Right lobe of liver (tissue), 6 donors: Measurements from ENCODE around the gene ADSS1. TPM values are rescaled to one million over a fixed set of nuclear protein-coding genes. Genes with fewer than 3 reads are reported as not detected.

Experiments used
- ATAC-seq, 4 donors: fragments of 200-7000 bp; cut with Tn5 transposase; one replicate each; pipeline ENCODE4 v1.9.1; 2020; ENCODE audit warnings: mild to moderate bottlenecking in 4 of 4, moderate library complexity in 4 of 4
- DNase-seq, 3 donors: peaks; one replicate each; pipeline ENCODE4 v3.0.0-alpha.2; 2020
- H3K27ac ChIP-seq, 3 donors: fragments of 200-600 bp; one replicate each; pipeline ENCODE4 v1.8.0; 2022
- H3K27me3 ChIP-seq, 2 donors: fragments of 200-600 bp; one replicate each; pipeline ENCODE4 v1.8.0; 2022
- H3K36me3 ChIP-seq, 4 donors: fragments of 200-600 bp; sonication (generic) in 1 of 4; one replicate each; pipeline versions ENCODE4 v1.5.1 to v1.8.0; 2017 to 2022; ENCODE audit warnings: control low read depth in 1 of 4
- H3K4me1 ChIP-seq, 4 donors: fragments of 200-600 bp; sonication (generic) in 1 of 4; one replicate each; pipeline versions ENCODE4 v1.5.1 to v1.8.0; 2017 to 2022; ENCODE audit warnings: control low read depth in 1 of 4
- H3K4me3 ChIP-seq, 3 donors: fragments of 200-600 bp; one replicate each; pipeline ENCODE4 v1.8.0; 2022
- H3K9me3 ChIP-seq, 4 donors: fragments of 200-600 bp; sonication (generic) in 1 of 4; one replicate each; pipeline versions ENCODE4 v1.5.1 to v1.8.0; 2017 to 2022; ENCODE audit warnings: control low read depth in 1 of 4
- POLR2A ChIP-seq: fragments of 450-650 bp; IDR thresholded peaks from one replicate; pipeline ENCODE4 v1.6.1; 2017; ENCODE audit warnings: antibody characterized with exemption, mild to moderate bottlenecking
- WGBS: methylation state at CpG from one replicate; pipeline ENCODE4 v1.1.6; 2018; ENCODE audit warnings: low coverage, low lambda C conversion rate; ENCODE audit not compliant: insufficient coverage; ENCODE audit errors: missing lambda C conversion rate; 5-methylcytosine and 5-hydroxymethylcytosine counted together
- intact Hi-C, 2 donors: fragments of 100-400 bp; cut with DNase I; formaldehyde crosslinking; loops; one replicate each; pipeline versions ENCODE4 v1.11.2 to v1.14.1; 2022
- total RNA-seq, 6 experiments: library from RNA; depleted of rRNA in 2 of 6; stranded (reverse); fragments of >200 nt in 2 of 6; fragmentation: NEBNext Ultra II Directional in 3 of 6; extraction: Animal tissue kit (Norgen Biotek cat#: 25700) in 3 of 6; gene quantifications; one replicate each; pipeline versions ENCODE4 v1.1.0 to v1.2.4, GENCODE V29; 2016 to 2023
- TF ChIP-seq, protein P1 (sequence below), 4 donors: fragments of 200-600 bp in 3 of 4; fragments of 450-650 bp in 1 of 4; IDR thresholded peaks; one replicate each; pipeline versions ENCODE4 v1.5.1 to v1.8.0; 2016 to 2022; ENCODE audit warnings: antibody characterized with exemption in 4 of 4, mild to moderate bottlenecking in 2 of 4
- donor health status: DM: no; HTN: yes; CAD: no.
- donor health status: DM: no; HTN: no; CAD: no.
- donor health status: DM: no; HTN: no; CAD: no.
- donor health status: DM: no; HTN: yes; CAD: no.
- donor health status: DM: no; HTN: yes; CAD: no.

ADSS1 gene
- total RNA-seq, 6 experiments from 2014 or later, result 8.1 to 50.5 (median 36.8) TPM

DNA sequence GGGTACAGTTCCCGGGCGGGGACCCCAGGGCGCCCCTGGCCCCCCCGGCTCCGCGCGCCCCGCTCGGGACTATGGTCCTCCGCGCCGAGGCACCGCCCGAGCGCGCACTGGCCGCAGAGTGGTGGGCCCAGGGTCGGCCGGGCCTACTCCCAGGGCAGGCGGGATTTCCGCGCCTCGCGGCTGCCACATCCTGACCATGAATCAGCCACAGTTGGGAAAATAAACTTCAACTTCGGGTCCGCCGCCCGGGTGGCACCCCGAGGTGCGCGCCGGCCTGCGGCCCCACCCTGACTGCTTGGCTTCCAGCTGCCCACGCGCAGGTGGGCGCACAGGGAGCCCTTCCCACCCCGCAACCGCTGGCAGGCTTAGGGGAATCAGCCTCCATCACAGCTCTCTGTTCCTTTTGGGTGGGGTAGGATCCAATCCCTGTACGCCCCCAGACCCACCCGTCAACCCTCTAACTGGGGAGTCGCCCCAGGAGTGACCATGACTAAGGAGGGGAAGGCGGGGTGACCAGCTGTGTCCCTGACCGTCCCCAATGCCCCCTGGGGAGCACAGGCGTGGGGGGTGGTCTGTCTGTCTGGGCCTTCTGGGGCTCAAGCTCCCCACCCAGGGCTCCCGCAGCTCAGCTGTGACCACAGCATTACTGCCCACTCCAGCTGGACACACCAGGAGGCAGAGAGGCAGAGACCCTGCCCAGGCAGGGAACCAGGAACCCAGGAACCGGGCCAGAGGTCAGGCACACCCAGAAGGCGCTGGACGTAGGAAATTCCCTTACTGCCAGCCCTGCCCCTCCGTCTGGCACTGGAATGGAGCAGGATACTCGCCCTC lies 33.9 kb upstream of the ADSS1 start:
- TF ChIP-seq, protein P1, sequence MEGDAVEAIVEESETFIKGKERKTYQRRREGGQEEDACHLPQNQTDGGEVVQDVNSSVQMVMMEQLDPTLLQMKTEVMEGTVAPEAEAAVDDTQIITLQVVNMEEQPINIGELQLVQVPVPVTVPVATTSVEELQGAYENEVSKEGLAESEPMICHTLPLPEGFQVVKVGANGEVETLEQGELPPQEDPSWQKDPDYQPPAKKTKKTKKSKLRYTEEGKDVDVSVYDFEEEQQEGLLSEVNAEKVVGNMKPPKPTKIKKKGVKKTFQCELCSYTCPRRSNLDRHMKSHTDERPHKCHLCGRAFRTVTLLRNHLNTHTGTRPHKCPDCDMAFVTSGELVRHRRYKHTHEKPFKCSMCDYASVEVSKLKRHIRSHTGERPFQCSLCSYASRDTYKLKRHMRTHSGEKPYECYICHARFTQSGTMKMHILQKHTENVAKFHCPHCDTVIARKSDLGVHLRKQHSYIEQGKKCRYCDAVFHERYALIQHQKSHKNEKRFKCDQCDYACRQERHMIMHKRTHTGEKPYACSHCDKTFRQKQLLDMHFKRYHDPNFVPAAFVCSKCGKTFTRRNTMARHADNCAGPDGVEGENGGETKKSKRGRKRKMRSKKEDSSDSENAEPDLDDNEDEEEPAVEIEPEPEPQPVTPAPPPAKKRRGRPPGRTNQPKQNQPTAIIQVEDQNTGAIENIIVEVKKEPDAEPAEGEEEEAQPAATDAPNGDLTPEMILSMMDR (IDR thresholded peaks at IDR 0.05), result no peak
- TF ChIP-seq POLR2A, result no peak
- H3K4me1 ChIP-seq, result peaks cover 0 to 64% (median 34%) of the 10 kb centered on the region in 4 donors
- 0% methylated on average over 24 of the region's 50 CpGs for WGBS
- peak overlapping the region; percentile 56 to 89 (median 65) for H3K27ac ChIP-seq
- no peak for DNase-seq
- H3K9me3 ChIP-seq, result no peaks in the 10 kb centered on the region
- no peaks in the 10 kb centered on the region for H3K27me3 ChIP-seq
- peak in 1 of 4 donors; percentile 3 for ATAC-seq
- intact Hi-C loops, result no loop called here
- no peaks in the 10 kb centered on the region for H3K36me3 ChIP-seq
- peak overlapping the region; percentile 77 to 96 (median 94) for H3K4me3 ChIP-seq

- peak overlapping the region; percentile 77 to 96 (median 94) for H3K4me3 ChIP-seq
- H3K9me3 ChIP-seq, result no peaks in the 10 kb centered on the region
- H3K27me3 ChIP-seq, result no peaks in the 10 kb centered on the region
- peaks cover 0 to 68% (median 37%) of the 10 kb centered on the region in 4 donors for H3K4me1 ChIP-seq
- peak overlapping the region in 2 of 3 donors; percentile 56 to 65 for H3K27ac ChIP-seq
- no peaks in the 10 kb centered on the region for H3K36me3 ChIP-seq
- 49% methylated on average over 3 of the region's 16 CpGs for WGBS
- DNase-seq (no peak), ATAC-seq (no peak)
- intact Hi-C loops, result no loop called here
- no peak for TF ChIP-seq POLR2A
- TF ChIP-seq, protein P1 (IDR thresholded peaks at IDR 0.05), result no peak
Measured at GRCh38 chr14:104690861-104691455, 33.1 kb upstream of the ADSS1 start.

GRCh38 chr14:104691546-104692260 lies 32.3 kb upstream of the ADSS1 start:
- Histone ChIP-seq H3K27ac (no peak overlapping the region), H3K9me3 (no peaks in the 10 kb centered on the region), H3K27me3 (no peaks in the 10 kb centered on the region), H3K4me1 (peaks cover 0 to 76% (median 37%) of the 10 kb centered on the region in 4 donors), H3K4me3 (no peak overlapping the region), H3K36me3 (peaks cover 0 to 5% (median 0%) of the 10 kb centered on the region in 4 donors)
- intact Hi-C loops, result no loop called here
- WGBS, result 90% methylated on average over 7 of the region's 19 CpGs
- TF ChIP-seq POLR2A, result no peak
- TF ChIP-seq, protein P1 (IDR thresholded peaks at IDR 0.05), result no peak
- ATAC-seq (no peak), DNase-seq (no peak)

GRCh38 chr14:104692261-104692938 lies 31.6 kb upstream of the ADSS1 start:
- 0% methylated on average over 2 of the region's 15 CpGs for WGBS
- ATAC-seq, result no peak
- peaks cover 0 to 5% (median 0%) of the 10 kb centered on the region in 4 donors for H3K36me3 ChIP-seq
- no peaks in the 10 kb centered on the region for H3K9me3 ChIP-seq
- TF ChIP-seq, protein P1 (IDR thresholded peaks at IDR 0.05), result no peak
- TF ChIP-seq POLR2A, result no peak
- H3K27ac ChIP-seq, result peak overlapping the region in 1 of 3 donors; percentile 43
- H3K4me1 ChIP-seq, result peaks cover 0 to 81% (median 37%) of the 10 kb centered on the region in 4 donors
- intact Hi-C loops, result no loop called here
- H3K27me3 ChIP-seq, result no peaks in the 10 kb centered on the region
- H3K4me3 ChIP-seq, result no peak overlapping the region
- no peak for DNase-seq
